ENCODE results near the gene TXLNG.

TXLNG gene

DNA sequence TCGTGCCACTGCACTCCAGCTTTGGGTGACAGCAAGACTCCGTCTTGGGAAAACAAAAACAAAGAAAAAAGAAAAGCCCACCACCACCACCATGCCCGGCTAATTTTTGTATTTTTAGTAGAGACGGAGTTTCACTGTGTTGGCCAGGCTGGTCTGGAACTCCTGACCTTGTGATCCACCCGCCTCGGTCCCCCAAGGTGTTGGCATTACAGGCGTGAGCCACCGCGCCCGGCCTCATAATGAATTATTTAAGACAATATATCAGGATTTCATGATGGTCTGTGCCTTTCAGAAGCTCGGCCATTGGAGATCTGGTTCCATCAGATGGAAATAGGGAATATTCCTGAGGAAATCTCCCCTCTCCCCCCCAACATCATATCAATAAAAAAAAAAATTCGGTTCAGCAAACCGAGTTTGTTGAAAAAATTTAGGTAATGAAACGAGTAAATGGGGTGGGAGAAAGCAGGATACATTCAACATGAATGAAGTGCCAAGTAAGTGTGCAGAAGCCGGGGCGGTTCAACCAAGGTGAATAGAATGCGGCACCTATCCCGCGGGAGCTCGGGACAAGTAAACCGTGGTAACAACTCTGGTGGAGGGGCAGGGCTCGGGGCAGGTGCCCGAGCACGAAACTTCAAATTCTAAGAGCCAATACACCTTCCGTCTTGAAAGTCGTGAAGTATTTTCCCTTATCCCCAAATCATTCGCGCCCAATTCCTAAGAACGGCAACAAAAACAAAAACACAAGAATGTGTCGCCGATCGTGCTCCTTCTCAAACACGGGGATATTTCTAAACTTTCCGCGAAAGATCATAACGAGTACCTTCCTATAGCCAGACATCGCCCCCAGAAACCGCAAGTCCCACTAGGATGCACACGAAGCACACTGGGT, 773 bp upstream of the TXLNG start:
- DNase-seq, result peak in 1 of 3 experiments; percentile 73

DNA sequence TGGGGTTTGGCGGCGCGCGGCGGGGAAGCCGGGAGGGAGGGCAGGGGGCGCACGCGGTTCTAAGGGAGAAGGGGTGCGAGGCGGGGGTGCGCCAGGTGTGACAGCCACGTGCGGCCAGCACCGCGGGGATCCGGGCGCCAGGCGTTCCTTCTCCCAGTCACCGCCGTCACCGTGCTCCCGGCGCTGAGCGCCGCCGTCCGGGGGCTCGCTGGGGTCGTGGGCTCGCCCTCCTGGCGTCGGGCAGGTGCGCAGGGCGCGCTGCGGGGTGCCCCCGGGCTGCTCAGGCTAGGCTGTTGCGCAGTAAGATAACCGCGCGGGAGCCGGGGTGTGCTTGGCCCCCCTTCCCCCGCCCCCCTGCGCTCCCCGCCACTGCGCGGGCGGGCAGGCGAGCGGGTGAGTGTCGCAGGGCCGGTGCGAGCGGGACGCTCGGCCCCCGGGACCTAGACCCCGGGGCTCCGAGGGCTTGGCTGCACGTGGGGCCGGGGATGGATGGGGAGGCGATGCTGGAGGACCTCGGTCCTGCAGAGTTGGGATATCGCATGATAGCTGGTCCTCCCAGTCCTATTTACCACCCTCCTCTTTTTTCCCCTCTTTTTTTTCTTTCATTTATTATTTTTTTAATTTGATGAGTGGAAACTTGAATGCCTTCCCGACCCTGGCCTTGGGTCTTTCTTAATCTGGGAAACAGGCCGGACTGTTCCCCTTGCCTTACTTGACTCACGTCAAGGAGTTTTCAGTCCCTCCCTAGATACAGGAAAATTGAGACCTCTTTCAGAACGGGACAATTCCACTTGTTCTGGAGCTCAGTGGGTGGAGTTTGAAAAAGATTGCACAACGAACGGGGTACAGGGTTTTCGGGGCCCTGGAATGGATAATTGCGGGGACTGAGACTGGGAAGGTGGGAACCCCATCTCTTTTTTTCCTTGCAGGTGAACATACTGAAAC, 797 bp downstream of the TXLNG start:
- peak; percentile 3 to 94 (median 93) for DNase-seq

DNA sequence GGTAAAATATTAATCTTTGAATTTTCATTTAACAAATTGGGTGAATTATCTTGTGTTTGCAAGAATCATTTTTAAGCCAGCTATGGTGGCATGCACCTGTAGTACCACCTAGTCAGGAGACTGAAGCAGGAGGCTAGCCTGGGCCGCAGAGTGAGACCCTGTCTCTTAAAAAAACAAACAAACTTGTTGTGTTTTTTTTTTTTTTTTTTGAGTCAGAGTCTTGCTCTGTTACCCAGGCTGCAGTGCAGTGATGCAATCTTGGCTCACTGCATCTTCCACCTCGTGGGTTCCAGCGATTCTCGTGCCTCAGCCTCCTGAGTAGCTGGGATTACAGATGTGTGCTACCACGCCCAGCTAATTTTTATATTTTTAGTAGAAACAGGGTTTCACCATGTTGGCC, 2.2 kb downstream of the TXLNG start:
- no peak for DNase-seq

DNA sequence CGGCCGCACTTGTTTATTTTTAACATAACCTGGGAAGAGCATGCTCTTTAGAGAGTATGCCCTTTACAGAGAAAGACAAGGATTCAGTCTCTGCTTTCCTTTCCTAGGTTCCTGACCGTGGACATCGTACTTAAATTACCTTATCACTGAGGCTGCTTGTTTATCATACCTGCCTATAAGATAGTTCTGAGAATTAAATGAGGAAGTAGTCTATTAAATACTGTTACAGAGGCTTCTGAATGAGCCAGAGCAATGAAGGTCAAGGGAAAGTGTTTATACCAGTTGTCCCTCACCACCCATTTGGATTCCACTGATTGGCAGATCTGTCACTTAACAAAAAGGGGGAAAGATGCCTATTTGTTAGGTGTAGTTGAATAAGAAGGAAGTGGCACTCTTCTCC, 10.0 kb downstream of the TXLNG start:
- DNase-seq, result no peak

DNA sequence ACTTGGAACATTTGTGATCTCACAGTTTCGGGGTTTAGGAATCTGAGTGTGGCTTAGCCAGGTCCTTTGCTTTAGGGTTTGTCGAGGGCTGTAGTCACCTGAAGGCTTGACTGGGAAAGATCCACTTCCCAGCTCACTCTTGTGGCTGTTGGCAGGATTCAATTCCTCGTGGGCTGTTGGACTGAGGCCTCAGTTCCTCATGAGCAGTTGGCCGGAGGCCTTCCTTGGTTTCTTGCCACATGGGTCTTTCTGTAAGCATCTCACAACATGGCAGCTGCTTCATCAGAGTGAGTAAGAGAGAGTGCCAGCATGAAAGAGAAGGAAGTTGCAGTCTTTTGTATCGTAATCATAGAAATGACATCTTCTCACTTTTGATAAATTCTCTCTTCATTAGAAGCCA, 11.1 kb downstream of the TXLNG start:
- DNase-seq, result no peak

DNA sequence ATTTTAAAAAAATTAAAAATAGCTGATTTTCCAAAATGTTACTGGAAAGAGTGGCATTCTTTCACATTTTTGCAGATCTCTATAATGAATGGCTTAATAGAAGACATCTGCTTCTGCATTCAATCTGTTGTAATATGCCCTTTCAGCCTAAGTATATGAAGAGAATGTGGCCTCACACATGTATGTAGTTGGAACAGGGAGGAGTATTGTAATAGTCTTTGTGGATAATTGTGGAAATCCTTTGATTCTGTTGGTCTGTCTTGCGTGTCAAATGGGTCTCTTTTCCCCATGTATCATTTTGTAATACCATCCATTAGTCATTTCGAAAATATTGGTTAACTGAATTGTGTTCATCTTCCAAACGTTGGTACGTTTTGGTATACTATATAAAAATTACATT, 11.6 kb downstream of the TXLNG start:
- DNase-seq, result no peak

DNA sequence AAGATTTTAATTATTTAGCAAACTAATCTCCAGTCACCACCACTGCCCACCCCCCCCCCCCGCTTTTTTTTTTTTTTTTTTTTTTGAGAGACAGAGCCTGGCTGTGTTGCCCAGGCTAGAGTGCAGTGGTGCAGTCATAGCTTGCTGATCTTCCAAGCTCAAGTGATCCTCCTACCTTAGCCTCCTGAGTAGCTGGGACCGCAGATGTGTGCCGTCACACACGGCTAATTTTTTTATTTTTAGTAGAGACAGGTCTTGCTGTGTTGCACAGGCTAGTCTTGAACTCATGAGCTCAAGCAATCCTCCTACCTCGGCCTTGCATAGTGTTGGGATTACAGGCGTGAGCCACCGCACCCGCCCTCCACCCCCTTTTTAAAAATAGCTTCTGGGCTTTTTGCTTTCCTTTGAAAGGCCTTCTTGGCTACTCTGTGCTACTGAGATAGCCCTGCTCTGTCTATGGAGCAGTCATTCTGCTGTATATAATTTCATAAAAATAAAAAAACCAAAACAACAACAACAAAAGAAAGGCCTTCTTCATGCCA, 18.7 kb downstream of the TXLNG start:
- no peak for DNase-seq

DNA sequence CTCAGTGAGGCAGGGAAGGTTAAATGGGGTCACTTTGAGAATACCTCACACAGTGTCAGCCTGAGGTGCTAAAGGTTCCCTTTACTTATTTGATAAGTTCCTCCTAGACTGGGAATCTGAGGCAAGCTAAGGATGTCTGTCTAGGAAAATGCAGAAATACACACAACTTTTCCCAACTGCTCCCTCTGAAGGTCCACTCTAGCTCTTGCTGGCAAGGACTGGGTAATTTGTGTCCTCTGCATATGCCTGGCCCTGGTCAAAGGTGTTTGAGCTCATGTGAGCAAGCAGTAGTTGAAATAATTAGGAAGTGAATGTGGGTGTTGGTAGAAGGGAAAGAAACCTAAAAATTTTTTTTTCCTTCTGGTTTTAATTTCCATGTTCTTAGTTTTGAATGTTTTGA, 21.3 kb downstream of the TXLNG start:
- DNase-seq, result peak in 2 of 3 experiments; percentile 6 to 52

DNA sequence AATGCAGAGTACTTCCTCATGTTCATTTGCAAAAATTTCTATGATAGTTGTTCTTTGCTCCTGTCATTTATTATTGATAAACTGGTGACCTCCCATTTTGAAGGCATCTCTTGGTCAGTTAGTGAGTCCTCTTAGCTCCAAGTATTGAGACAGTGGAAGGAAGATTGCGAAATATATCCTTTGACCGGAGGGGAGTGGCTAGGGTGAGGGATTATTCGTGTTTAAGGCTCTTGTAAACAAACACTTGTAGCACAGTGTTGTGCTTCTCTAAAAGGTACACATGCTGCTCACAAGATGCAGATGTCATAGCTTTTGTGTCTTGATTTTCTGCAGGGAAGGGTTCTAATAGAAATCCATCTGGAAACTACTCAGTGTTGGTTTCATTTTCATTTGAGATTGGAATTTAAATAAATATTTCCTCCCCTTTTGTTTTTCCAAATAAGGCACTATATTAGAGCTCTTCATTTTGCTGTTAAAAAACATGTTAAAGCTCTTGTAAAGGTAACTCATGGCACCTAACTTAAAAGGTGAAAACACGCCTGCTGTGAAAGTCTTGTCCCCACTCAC, 21.8 kb downstream of the TXLNG start:
- no peak for DNase-seq

DNA sequence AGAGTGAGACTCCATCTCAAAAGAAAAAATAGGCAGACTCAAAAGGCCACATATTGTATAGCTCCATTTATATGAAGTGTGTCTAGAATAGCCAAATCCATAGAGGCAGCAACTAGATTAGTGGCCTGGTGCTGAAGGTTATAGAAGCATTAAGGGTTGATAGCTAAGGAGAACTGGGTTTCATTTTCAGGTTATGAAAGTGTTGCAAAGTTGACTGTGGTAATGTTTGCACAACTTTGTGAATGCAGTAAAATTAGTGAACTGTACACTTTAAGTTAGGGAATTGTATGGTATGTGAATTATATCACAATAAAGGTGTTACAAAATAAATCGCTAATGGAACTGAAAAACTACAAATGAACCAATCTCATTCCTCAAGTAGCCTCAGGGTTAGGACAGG, 28.3 kb downstream of the TXLNG start:
- no peak for DNase-seq

DNA sequence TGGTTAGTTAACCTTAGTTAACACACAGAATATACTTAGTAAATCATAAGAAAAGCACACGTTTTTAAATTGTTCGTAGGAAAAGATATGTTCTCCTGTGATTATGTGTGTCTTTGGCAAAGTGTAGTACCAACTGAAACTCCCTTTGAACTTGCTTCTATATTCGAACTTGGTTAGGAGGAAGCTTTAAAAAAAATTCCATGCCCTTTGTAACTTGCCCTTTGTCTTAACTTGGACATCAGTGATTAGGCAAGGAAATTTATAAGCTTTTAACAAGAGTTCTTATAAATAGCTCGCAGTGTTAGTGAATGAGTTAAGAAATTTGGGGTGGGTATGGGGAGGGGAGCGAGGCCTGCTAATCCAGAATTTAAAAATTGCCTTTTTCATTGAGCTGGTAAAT, 33.4 kb downstream of the TXLNG start:
- DNase-seq, result no peak

DNA sequence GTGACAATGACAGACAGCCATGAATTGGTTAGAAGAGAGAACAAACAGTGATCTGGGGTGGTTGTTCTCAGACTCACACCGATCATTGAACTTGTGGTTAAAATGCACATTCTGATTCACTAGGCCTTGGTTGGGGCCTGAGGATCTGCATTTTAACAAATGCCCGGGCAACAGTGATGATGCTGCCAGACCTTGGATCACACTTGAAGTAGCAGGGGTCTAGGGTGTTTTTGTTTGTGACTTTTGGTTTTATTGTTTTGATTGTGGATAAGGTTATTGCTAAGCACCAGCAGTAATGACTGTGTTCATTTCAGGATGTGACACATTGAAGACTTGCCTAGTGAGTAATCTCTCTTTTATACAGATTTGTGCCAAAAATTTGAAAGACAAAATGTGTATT, 36.5 kb downstream of the TXLNG start:
- no peak for DNase-seq

DNA sequence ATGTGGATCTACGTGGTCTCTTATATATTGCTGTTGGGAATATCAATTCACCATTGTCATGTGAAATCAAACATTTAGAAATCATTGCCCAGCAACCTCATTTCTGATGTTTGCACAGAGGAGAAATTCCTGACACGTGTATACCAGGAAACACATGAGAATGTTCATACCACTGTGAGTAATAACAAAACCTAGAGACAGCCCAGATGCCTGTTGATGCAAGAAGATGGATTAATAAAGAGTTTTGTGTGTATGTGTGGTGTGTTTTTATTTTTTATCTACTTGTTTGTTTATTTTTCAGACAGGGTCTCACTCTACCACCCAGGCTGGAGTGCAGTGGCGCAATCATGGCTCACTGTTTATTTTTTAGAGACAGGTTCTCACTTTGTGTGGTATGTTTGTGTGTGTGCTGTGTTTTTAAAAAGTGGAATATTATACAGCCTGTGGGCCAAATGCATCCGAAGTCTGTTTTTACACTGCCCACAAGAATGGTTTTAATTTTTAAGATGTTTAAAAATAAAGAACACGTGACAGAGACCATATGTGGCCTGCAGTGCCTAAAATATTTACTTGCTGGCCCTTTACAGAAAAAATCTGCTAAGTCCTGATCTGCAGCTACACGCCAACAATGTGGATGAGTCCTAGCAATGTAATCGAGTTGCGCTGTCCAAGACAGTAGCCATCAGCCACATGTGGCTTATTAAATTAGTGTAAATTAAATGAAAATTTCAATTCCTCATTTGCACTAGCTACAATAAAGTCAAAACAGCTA, 39.2 kb downstream of the TXLNG start:
- DNase-seq, result no peak

DNA sequence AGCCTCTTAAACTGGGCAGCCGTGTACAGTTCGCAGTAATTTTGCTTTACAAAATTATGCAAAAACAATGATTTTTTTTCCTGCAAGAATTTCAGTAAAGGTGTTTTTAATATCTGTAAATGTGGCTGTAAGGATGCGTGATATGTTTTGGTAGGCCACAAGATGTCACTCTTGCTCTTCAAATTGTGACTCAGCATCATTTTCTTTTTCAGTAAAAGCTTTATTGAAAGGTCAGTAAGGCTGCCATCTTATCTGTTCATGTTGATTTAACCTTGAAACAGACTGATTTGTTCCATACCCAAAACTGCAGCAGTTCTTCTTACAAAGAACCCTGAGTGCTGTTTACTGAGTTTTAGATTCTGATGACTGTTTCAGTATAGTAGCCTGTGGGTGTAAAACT, 39.9 kb downstream of the TXLNG start:
- DNase-seq, result peak; percentile 18 to 71 (median 22)

DNA sequence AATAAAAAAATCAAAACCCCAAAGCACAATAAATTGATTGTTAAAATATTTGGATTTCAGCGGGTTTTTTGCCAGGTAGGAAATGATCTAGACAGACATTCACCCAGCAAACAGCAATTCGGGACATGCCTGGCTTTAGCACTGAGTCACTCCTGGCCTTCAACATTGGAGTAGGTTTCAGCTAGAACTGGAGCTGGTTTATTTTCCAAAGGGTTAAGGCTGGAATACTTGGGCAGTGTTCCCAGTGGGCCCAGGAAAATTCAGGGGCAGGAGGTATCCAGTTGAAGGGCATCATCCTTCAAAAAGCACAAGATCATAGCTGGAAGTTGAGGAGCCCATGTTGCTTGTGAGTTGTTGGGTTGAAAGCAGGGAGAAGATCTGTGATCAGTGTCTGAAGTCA, 41.0 kb downstream of the TXLNG start:
- DNase-seq, result no peak

DNA sequence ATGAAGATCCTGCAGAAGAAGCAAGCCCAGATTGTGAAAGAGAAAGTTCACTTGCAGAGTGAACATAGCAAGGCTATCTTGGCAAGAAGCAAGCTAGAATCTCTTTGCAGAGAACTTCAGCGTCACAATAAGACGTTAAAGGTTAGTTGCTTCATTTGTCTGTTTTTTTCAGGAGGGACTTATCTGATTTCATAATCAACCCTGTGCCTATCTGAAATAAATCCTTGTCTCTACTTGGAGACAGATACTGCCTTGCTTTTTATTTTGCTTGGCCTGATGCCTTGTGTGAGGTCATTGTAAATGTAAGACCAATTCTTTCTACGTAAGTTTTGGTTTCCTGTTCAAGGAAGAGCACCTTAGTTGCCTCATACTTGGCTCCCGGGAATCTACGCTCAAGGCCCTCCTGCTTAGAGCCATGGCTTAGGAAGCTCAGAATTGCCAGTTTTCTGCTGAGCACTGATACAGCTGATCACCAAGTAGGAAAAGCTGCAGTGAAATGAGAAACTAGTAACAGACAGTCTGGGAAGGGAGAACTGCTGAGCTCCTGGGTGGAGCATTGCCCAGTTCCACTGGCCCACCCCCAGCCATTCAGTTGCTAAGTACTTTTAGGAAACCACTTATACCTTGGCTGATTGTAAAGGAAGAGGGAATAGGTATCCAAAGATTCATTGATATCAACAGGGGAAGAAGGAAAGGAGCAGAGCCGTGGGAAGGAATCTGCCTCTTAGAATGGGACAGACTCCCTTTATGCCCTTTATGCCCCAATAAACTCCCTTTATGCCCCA, 42.0 kb downstream of the TXLNG start:
- DNase-seq, result no peak

DNA sequence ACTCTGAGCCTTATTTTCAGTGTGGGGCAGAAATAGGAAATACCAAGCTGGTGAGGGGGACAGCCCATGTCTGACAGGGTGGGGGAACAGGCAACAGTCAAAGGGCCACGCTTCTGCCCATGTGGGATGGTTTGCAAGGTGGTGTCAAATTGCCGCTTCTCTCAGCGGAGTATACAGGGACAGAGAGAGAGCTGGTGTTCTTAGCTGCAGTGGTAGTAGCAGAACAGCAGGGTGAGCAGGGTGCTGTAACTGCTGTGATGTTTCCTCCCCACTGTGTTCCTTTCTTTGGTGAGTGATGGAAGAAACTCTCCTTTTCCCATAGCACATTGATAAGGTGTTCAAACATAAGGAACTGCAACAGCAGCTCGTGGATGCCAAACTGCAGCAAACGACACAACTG, 46.0 kb downstream of the TXLNG start:
- no peak for DNase-seq

DNA sequence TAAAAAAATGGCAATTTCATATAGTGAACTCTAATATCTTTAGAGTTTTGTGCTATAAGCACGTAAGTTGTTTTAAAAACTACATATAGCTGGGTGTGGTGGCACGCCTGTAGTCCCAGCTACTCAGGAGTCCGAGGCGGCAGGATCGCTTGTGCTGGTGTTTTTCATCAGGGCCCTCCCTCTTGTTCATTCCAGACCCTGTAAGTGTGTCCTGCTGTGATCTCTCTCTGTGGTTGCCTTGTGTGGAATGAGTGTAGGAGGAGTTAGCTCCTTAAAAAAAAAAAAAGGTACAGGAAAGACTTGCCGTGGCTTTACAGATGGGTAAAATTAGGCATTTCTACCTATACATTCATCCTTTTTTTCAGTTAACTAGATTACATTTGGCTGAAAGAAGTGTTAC, 48.5 kb downstream of the TXLNG start:
- DNase-seq, result no peak

DNA sequence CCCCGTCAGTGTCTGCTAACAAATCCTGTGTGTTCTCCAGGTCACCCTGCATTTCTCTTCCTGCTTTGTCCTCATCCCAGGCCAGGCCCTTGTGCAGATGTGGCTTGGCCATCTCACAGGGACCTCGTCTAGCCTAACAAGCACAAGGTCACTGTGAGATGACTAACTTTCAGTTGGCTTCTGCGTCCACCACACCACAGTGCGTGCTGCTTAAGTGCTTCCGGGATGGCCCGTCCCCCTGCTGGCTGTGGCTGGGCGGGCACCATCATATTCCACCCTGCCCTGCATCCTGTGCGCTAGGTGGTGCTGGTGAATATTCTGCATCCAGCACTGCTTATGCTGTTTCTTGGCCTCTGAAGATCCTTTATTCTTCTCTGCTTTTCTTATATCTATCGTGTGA, 50.1 kb downstream of the TXLNG start:
- no peak for DNase-seq

DNA sequence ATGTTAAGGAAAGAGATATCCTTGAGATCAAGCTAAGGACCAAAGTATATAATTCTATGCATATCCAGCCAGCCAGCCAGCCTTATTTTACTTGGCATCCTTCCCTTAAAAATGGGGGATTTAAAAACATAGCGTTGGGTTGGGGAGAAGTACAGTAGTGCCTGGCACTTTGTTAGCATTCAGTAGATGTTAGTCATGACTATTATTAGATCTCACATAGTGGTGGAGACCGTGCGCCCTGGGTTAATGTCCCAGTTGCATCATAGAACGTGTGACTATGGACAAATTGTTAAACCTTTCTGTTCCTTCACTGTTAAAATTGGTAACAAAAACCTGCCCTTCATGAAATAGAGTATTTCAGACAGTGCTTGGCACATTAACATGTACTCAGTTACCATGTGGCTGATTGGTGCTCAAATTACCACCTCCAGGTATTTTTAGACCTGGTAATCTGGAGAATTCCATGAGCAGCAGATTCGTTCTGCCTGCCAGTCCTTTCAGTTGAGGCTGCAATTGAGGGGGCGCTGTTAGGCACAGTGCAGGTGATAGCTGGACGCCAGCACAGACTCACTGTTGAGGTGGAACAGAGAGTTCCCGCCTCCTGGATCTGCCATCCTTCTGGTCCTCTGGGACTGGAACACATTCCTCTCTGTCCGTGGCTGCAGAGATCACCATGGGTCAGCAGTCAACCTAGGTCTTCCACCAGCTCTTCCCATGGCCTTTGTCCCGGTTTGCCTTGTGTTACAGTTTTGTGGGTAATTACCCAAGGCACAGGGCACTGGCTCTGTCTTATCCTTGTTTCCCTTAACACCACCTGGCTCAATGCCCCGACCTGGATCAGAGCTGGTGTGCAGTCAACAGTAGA, 52.2 kb downstream of the TXLNG start:
- no peak for DNase-seq
